ENCODE measurements around the gene IL1R2.
"Not testable (repeated sequence)": the region's sequence is repeated elsewhere in the genome, so short reads cannot be mapped to it uniquely, and the experiment has no call there.

Gene IL1R2

GRCh38 chr2:102000813-102001766, 9.3 kb downstream of the IL1R2 start:
- no peak for DNase-seq

GRCh38 chr2:102001767-102002142, 10.0 kb downstream of the IL1R2 start:
- DNase-seq: no peak

GRCh38 chr2:102002228-102002627, 10.5 kb downstream of the IL1R2 start:
- DNase-seq: no peak

- DNase-seq: not testable (repeated sequence)
Observed at GRCh38 chr2:102002909-102003308, 11.1 kb downstream of the IL1R2 start.

GRCh38 chr2:102003696-102004095, 11.9 kb downstream of the IL1R2 start:
- DNase-seq: no peak

- no peak for DNase-seq
Observed at GRCh38 chr2:102004581-102004980, 12.8 kb downstream of the IL1R2 start.

- no peak for DNase-seq
Observed at GRCh38 chr2:102005449-102005848, 13.7 kb downstream of the IL1R2 start.

GRCh38 chr2:102005989-102006885, 14.5 kb downstream of the IL1R2 start:
- DNase-seq: peak; percentile 83

- no peak for DNase-seq
Observed at GRCh38 chr2:102006886-102007278, 15.1 kb downstream of the IL1R2 start.

GRCh38 chr2:102008490-102008889, 16.7 kb downstream of the IL1R2 start:
- no peak for DNase-seq

GRCh38 chr2:102009557-102009956, 17.8 kb downstream of the IL1R2 start:
- DNase-seq: no peak

- DNase-seq: no peak
Observed at GRCh38 chr2:102010902-102011301, 19.1 kb downstream of the IL1R2 start.

- DNase-seq: no peak
Observed at GRCh38 chr2:102012061-102012614, 20.4 kb downstream of the IL1R2 start.

GRCh38 chr2:102013206-102014040, 21.7 kb downstream of the IL1R2 start:
- no peak for DNase-seq

GRCh38 chr2:102014041-102014345, 22.2 kb downstream of the IL1R2 start:
- DNase-seq: no peak

- no peak for DNase-seq
Observed at GRCh38 chr2:102015399-102015798, 23.6 kb downstream of the IL1R2 start.

- no peak for DNase-seq
Observed at GRCh38 chr2:102016399-102016955, 24.7 kb downstream of the IL1R2 start.

GRCh38 chr2:102018823-102019445, 27.2 kb downstream of the IL1R2 start:
- DNase-seq: no peak

GRCh38 chr2:102020596-102021170, 28.9 kb downstream of the IL1R2 start:
- peak; percentile 86 for DNase-seq

GRCh38 chr2:102021779-102022178, 30.0 kb downstream of the IL1R2 start:
- DNase-seq: no peak

- no peak for DNase-seq
Observed at GRCh38 chr2:102022884-102023539, 31.3 kb downstream of the IL1R2 start.

All from hematopoietic multipotent progenitor cell treated with erythropoietin and hydrocortisone succinate and interleukin-3 and kit ligand, for 6 days (in vitro differentiated cells).